DND-41 (cell line): ENCODE results near the gene MYO18B.

Experiments used
- ATAC-seq: fragments of 200-7000 bp; cut with Tn5 transposase; 3 replicates; pipeline ENCODE4 v1.9.1; 2021; ENCODE audit warnings: low read depth; ENCODE audit not compliant: insufficient read depth
- DNase-seq: peaks from one replicate; pipeline ENCODE4 v3.0.0-alpha.2; 2020
- H2AFZ ChIP-seq: 2 replicates; pipeline ENCODE4 v1.6.0; 2012; ENCODE audit warnings: low read depth, low read length
- H3K27ac ChIP-seq: 2 replicates; pipeline ENCODE4 v1.5.1; 2012; ENCODE audit warnings: low read length, inconsistent platforms
- H3K27me3 ChIP-seq: fragments of 200-600 bp; sonication (generic); 2 replicates; pipeline ENCODE4 v1.6.0; 2012; ENCODE audit warnings: low read length, mild to moderate bottlenecking, inconsistent platforms; ENCODE audit not compliant: insufficient read depth, poor library complexity
- H3K36me3 ChIP-seq: 2 replicates; pipeline ENCODE4 v1.5.1; 2012; ENCODE audit warnings: low read length, inconsistent platforms; ENCODE audit not compliant: insufficient read depth
- H3K4me1 ChIP-seq: 2 replicates; pipeline ENCODE4 v1.5.1; 2012; ENCODE audit warnings: mild to moderate bottlenecking, low read length; ENCODE audit not compliant: insufficient read depth
- H3K4me2 ChIP-seq: 2 replicates; pipeline ENCODE4 v1.6.0; 2012; ENCODE audit warnings: mild to moderate bottlenecking, moderate library complexity, low read length, inconsistent platforms; ENCODE audit not compliant: insufficient read depth
- H3K4me3 ChIP-seq, 2 experiments: fragments of 200-600 bp in 1 of 2; shearing (Covaris generic) in 1 of 2; 2 replicates each; pipeline ENCODE4 v1.5.1; 2012 to 2016; ENCODE audit warnings: inconsistent platforms in 2 of 2, low read length in 2 of 2, mild to moderate bottlenecking in 2 of 2, low read depth in 1 of 2, moderate library complexity in 1 of 2
- H3K79me2 ChIP-seq: 2 replicates; pipeline ENCODE4 v1.6.0; 2012; ENCODE audit warnings: low read length, inconsistent platforms; ENCODE audit not compliant: insufficient read depth
- H3K9ac ChIP-seq: 2 replicates; pipeline ENCODE4 v1.6.0; 2012; ENCODE audit warnings: low read depth, mild to moderate bottlenecking, inconsistent platforms, low read length, moderate library complexity
- H3K9me3 ChIP-seq: 2 replicates; pipeline ENCODE4 v1.5.1; 2012; ENCODE audit warnings: low read length, moderate library complexity, mild to moderate bottlenecking, inconsistent platforms; ENCODE audit not compliant: insufficient read depth, severe bottlenecking
- H4K20me1 ChIP-seq: 2 replicates; pipeline ENCODE4 v1.6.0; 2012; ENCODE audit warnings: low read length; ENCODE audit not compliant: insufficient read depth
- CTCF ChIP-seq: IDR thresholded peaks from 2 replicates; pipeline ENCODE4 v1.5.1; 2012; ENCODE audit warnings: borderline replicate concordance, low read length, moderate library complexity, mild to moderate bottlenecking; ENCODE audit not compliant: poor library complexity, severe bottlenecking; ENCODE audit errors: extremely low read depth
- EZH2 ChIP-seq: IDR thresholded peaks from 3 replicates; pipeline ENCODE4 v1.6.1; 2012; ENCODE audit warnings: borderline replicate concordance, low read depth, mild to moderate bottlenecking, moderate library complexity, low read length, inconsistent platforms; ENCODE audit not compliant: severe bottlenecking

MYO18B gene

DNA sequence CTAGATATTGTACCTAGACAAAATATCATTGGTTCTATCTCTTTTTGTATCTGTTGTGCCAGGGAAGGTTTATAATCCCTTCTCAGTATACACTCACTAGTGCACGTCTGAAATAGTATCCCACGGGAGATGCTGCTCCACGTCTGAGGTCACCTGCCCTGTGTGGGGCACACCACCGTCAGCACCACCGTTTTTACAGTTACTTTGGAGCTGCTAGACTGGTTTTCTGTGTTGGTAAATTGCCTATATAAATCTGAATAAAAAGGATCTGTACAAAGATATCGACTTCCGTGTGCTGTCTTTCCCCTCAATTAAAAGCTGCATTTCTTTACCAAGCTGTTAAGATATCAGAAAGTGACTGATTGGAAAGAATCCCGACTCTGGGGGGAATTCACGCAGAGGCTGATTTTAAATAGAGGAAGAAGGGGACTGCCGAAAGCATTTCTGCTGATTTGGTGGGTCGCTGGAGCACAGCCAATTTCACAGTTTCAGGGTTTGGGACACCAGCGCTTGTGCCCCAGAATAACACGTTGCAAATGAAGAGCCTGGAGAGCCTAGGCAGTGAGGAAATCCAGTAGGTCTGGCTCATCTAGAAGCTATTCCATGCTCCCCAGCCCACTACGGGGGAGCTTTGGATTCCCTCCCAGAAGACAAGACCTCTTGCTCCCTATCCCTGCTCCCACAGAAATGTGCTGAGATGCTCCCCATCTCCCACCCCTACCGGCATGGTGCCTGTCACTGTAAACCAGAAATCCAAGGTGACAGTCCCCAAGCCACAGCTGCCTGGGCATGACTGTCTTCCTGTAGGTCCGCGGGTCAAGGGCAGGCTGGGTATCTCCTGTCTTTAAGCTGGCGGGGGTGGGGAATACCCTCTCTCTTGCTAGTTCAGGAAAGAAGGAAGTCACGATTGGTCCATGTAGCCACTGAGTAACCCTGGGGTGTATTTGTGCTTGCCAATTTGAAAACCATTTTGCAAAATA is 12.7 kb upstream of the MYO18B start:
- Histone ChIP-seq H3K36me3 (no peaks in the 10 kb centered on the region), H3K27me3 (no peaks in the 10 kb centered on the region), H3K9me3 (peaks cover 13% of the 10 kb centered on the region), H2AFZ (no peak overlapping the region), H3K9ac (no peak overlapping the region), H3K4me3 (no peak overlapping the region), H3K4me1 (no peaks in the 10 kb centered on the region), H3K27ac (no peak overlapping the region), H3K4me2 (no peak overlapping the region), H3K79me2 (no peaks in the 10 kb centered on the region), H4K20me1 (no peaks in the 10 kb centered on the region)
- DNase-seq (no peak), ATAC-seq (no peak)
- no peak for TF ChIP-seq CTCF
- no peak for TF ChIP-seq EZH2

DNA sequence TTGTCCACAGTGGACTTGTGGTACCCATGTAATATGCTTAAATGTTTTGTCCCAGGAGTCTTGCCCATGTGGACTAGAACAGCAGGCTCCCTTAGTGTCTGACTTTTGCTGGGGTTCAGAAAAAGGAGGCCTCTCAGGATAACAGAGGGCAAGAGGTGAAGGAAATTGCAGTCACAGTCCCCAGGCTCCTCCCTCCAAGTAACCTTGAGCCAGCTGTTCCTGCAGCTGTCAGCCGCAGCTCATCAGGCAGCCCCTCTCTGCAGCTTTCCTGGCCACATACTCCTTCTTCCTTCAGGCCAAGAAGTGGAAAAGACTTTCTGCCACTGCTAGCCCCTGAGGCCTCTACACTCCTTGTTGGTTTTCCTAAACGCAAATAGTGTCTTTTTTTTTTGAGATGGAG is 6.3 kb upstream of the MYO18B start:
- H3K9ac ChIP-seq, result peak overlapping the region; percentile 36; the same call in 1 of the 2 replicates
- peak overlapping the region; percentile 16; the same call in 1 of the 2 replicates for H3K4me2 ChIP-seq

DNA sequence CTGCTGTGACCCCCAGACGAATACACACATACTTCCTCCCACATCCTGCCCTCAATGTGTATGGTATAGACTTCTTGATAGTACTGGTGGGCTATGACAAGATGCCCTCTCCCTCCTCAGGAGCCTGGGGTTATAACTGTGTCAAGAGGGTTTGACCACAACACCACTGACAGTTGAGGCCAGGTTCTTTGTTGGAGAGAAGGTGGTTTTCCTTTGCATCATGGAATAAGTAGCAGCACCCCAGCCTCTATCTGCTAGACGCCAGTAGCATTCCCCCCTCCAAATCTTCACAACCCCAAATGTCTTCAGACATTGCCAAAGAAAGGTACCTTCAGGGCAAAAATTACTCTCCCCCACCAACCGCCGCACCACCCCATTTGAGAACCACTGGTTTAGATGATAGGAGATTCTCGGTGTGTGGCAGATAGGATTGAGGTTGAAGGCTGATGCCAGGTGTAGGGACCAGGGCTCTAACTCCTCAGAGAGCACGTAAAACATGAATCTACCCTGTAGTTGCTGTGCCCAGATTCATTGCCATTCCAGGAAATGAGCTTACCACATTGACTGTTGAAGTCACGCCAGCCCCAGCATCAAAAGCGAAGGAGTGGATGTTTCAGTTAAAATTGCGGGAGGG is 5.5 kb upstream of the MYO18B start:
- DNase-seq (peak; percentile 88), ATAC-seq (peak; percentile 90)
- Histone ChIP-seq H3K36me3 (peaks cover 10% of the 10 kb centered on the region; the same call in 1 of the 2 replicates), H4K20me1 (no peaks in the 10 kb centered on the region), H2AFZ (peak overlapping the region; percentile 37; the same call in 1 of the 2 replicates), H3K4me1 (peaks cover 31% of the 10 kb centered on the region), H3K9me3 (peaks cover 62% of the 10 kb centered on the region), H3K4me2 (no peak overlapping the region), H3K9ac (peak overlapping the region; percentile 36; the same call in 1 of the 2 replicates), H3K4me3 (no peak overlapping the region), H3K27me3 (no peaks in the 10 kb centered on the region), H3K27ac (peak overlapping the region; percentile 97), H3K79me2 (no peaks in the 10 kb centered on the region)
- TF ChIP-seq CTCF (no peak), EZH2 (no peak)

More for the DNA sequence above, 6.3 kb upstream of the MYO18B start:
- Histone ChIP-seq H3K4me1 (peaks cover 31% of the 10 kb centered on the region), H3K9me3 (peaks cover 58% of the 10 kb centered on the region), H3K4me3 (peak overlapping the region in 1 of 2 experiments; percentile 36; a peak in 2 of 4 replicates), H4K20me1 (no peaks in the 10 kb centered on the region), H3K27ac (peak overlapping the region; percentile 97), H3K27me3 (no peaks in the 10 kb centered on the region), H2AFZ (no peak overlapping the region), H3K79me2 (no peaks in the 10 kb centered on the region), H3K36me3 (peaks cover 10% of the 10 kb centered on the region; the same call in 1 of the 2 replicates)
- ATAC-seq (no peak), DNase-seq (peak; percentile 30)
- TF ChIP-seq CTCF, result no peak
- TF ChIP-seq EZH2, result no peak
